HL-60 (cell line): Measurements from ENCODE around the gene KIF14.

Experiments used
- DNase-seq, 2 experiments: peaks; one replicate each; pipeline ENCODE4 v3.0.0-alpha.2; 2010 to 2020; ENCODE audit warnings: low read depth in 1 of 2, low spot score in 1 of 2
- H3K27ac ChIP-seq: fragments of 250-450 bp; sonication (Bioruptor Pico); replicated peaks from 2 replicates; pipeline ENCODE4 v1.5.1; 2020; ENCODE audit warnings: mild to moderate bottlenecking, moderate library complexity
- H3K27me3 ChIP-seq: fragments of 250-450 bp; sonication (Bioruptor Pico); 2 replicates; pipeline ENCODE4 v1.5.1; 2021; ENCODE audit warnings: mild to moderate bottlenecking, moderate library complexity; ENCODE audit not compliant: insufficient read depth, poor library complexity, severe bottlenecking
- H3K4me3 ChIP-seq: replicated peaks from 2 replicates; pipeline ENCODE4 v1.5.1; 2011; ENCODE audit warnings: mild to moderate bottlenecking, control low read depth, low read length; ENCODE audit not compliant: insufficient read depth
- CTCF ChIP-seq: IDR thresholded peaks from one replicate; pipeline ENCODE4 v1.5.1; 2011; ENCODE audit warnings: low read length, control low read depth, inconsistent platforms; ENCODE audit not compliant: insufficient read depth
- GABPA ChIP-seq: IDR thresholded peaks from 2 replicates; pipeline ENCODE4 v1.6.1; 2012; ENCODE audit warnings: low read depth
- POLR2AphosphoS5 ChIP-seq: IDR thresholded peaks from 2 replicates; pipeline ENCODE4 v1.6.1; 2012; ENCODE audit warnings: low read depth
- REST ChIP-seq: IDR thresholded peaks from 2 replicates; pipeline ENCODE4 v1.6.1; 2012; ENCODE audit warnings: low read depth; ENCODE audit not compliant: insufficient replicate concordance
- SPI1 ChIP-seq: IDR thresholded peaks from 2 replicates; pipeline ENCODE4 v1.6.1; 2012; ENCODE audit warnings: low read depth, mild to moderate bottlenecking, borderline replicate concordance

KIF14 gene

GRCh38 chr1:200652378-200652777 is 31.8 kb upstream of the KIF14 start:
- H3K4me3 ChIP-seq, result no peak overlapping the region
- TF ChIP-seq SPI1 (no peak), REST (no peak), CTCF (no peak), POLR2AphosphoS5 (no peak), GABPA (no peak)
- no peak for DNase-seq

GRCh38 chr1:200646515-200646914 is 26.0 kb upstream of the KIF14 start:
- no peak for DNase-seq
- no peak overlapping the region for H3K27ac ChIP-seq
- H3K27me3 ChIP-seq, result no peaks in the 10 kb centered on the region
- TF ChIP-seq GABPA, result no peak
- TF ChIP-seq SPI1, result 0 out of 2 replicates have a peak, but pooled peaks have one; percentile 20
- no peak for TF ChIP-seq POLR2AphosphoS5
- no peak for TF ChIP-seq REST
- no peak for TF ChIP-seq CTCF
- no peak overlapping the region for H3K4me3 ChIP-seq

More at GRCh38 chr1:200652378-200652777, 31.8 kb upstream of the KIF14 start:
- Histone ChIP-seq H3K27me3 (no peaks in the 10 kb centered on the region), H3K27ac (no peak overlapping the region)

- no peak overlapping the region for H3K4me3 ChIP-seq
- no peak for DNase-seq
- TF ChIP-seq CTCF (no peak), GABPA (no peak), POLR2AphosphoS5 (no peak), REST (no peak), SPI1 (no peak)
- H3K27ac ChIP-seq, result no peak overlapping the region
- no peaks in the 10 kb centered on the region for H3K27me3 ChIP-seq
Observed at GRCh38 chr1:200644021-200644420, 23.5 kb upstream of the KIF14 start.
